Measurements from ENCODE around the gene AMBRA1. TPM values are rescaled to one million over a fixed set of nuclear protein-coding genes. Genes with fewer than 3 reads are reported as not detected.

The AMBRA1 gene
- total RNA-seq, 2 donors from 2014 or later, result 35.2 to 42.2 TPM

- H3K27ac ChIP-seq, result no peak overlapping the region
- no peak overlapping the region for H3K4me3 ChIP-seq
- peaks cover 0 to 1% of the 10 kb centered on the region in 2 donors for H3K4me1 ChIP-seq (ENCODE audit: control insufficient read depth in 1 of 2, low read depth in 2 of 2)
- DNase-seq (ENCODE audit: low spot score) (no peak), ATAC-seq (ENCODE audit: insufficient number of reproducible peaks, low FRiP score, low read depth) (no peak)
- no peaks in the 10 kb centered on the region for H3K9me3 ChIP-seq
- no peaks in the 10 kb centered on the region for H3K36me3 ChIP-seq
- TF ChIP-seq CTCF (IDR thresholded peaks at IDR 0.05), result no peak
- H3K27me3 ChIP-seq (replicated peaks; ENCODE audit: insufficient read depth), result no peaks in the 10 kb centered on the region
Measured at GRCh38 chr11:46529928-46530574, 63.8 kb downstream of the AMBRA1 start.

- no peak overlapping the region for H3K27ac ChIP-seq
- no peaks in the 10 kb centered on the region for H3K27me3 ChIP-seq (replicated peaks; ENCODE audit: insufficient read depth)
- H3K36me3 ChIP-seq, result no peaks in the 10 kb centered on the region
- DNase-seq (ENCODE audit: low spot score), result peak; percentile 16
- H3K9me3 ChIP-seq, result no peaks in the 10 kb centered on the region
- ATAC-seq (ENCODE audit: insufficient number of reproducible peaks, low FRiP score, low read depth), result no peak
- H3K4me1 ChIP-seq (ENCODE audit: control insufficient read depth in 1 of 2, low read depth in 2 of 2), result no peaks in the 10 kb centered on the region
- H3K4me3 ChIP-seq, result no peak overlapping the region
- TF ChIP-seq CTCF (IDR thresholded peaks at IDR 0.05), result peak; percentile 78
Measured at GRCh38 chr11:46529095-46529905, 64.5 kb downstream of the AMBRA1 start.

- ATAC-seq (ENCODE audit: insufficient number of reproducible peaks, low FRiP score, low read depth), result no peak
- no peak for DNase-seq (ENCODE audit: low spot score)
- Histone ChIP-seq H3K27ac (no peak overlapping the region), H3K4me3 (no peak overlapping the region), H3K9me3 (no peaks in the 10 kb centered on the region), H3K4me1 (ENCODE audit: control insufficient read depth in 1 of 2, low read depth in 2 of 2) (no peaks in the 10 kb centered on the region), H3K36me3 (no peaks in the 10 kb centered on the region), H3K27me3 (replicated peaks; ENCODE audit: insufficient read depth) (no peaks in the 10 kb centered on the region)
- no peak for TF ChIP-seq CTCF (IDR thresholded peaks at IDR 0.05)
Measured at GRCh38 chr11:46528445-46529094, 65.3 kb downstream of the AMBRA1 start.

GRCh38 chr11:46527591-46528130 lies 66.2 kb downstream of the AMBRA1 start:
- TF ChIP-seq CTCF (IDR thresholded peaks at IDR 0.05), result no peak
- H3K9me3 ChIP-seq, result no peaks in the 10 kb centered on the region
- H3K27ac ChIP-seq, result no peak overlapping the region
- no peaks in the 10 kb centered on the region for H3K36me3 ChIP-seq
- H3K27me3 ChIP-seq (replicated peaks; ENCODE audit: insufficient read depth), result no peaks in the 10 kb centered on the region
- H3K4me3 ChIP-seq, result no peak overlapping the region
- ATAC-seq (ENCODE audit: insufficient number of reproducible peaks, low FRiP score, low read depth) (no peak), DNase-seq (ENCODE audit: low spot score) (no peak)
- H3K4me1 ChIP-seq (ENCODE audit: control insufficient read depth in 1 of 2, low read depth in 2 of 2), result peaks cover 0 to 2% of the 10 kb centered on the region in 2 donors
